Superior temporal gyrus (tissue), 1 donor: ENCODE data around the gene GPR158.

Experiments
- DNase-seq: peaks from one replicate; pipeline ENCODE4 v3.0.0-alpha.2; 2016; ENCODE audit errors: extremely low spot score

GPR158 gene

DNA sequence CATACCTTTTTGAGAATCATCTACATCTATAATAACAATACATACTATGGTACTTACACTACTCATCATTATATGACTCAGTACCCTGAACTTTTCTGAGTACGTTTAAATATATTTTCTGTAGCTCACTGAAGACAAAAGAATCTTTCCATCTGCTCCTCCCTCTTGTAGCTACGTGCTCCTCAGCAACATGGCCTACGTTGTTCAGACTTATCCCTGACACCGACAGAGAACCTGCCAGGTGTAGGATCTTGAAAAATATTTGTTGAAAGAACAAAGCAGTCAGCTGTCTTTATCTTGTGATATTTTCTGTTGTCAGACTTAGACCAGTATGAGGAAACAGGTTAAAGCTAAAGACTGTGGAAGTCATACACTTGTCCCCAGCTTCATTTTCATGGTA is 403.3 kb downstream of the GPR158 start:
- no peak for DNase-seq

DNA sequence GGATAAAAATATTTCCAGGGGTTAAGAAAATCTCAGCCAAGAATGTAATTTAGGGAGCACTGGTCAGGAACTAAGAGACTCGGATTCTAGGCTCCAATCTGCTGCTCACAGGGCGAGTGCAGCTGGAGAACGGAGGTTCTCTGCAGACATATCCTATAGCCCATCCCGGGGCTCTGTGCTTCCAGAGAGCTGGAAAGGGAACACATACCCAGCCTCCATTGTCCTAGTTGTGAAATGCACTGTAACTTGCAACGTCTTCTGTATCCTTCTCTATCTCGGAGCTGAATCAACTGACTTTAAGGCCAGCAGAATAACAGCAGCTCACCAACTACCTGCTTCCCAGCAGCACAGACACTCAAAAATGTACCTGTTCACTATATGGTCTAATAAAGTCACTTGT is 408.2 kb downstream of the GPR158 start:
- DNase-seq, result no peak

DNA sequence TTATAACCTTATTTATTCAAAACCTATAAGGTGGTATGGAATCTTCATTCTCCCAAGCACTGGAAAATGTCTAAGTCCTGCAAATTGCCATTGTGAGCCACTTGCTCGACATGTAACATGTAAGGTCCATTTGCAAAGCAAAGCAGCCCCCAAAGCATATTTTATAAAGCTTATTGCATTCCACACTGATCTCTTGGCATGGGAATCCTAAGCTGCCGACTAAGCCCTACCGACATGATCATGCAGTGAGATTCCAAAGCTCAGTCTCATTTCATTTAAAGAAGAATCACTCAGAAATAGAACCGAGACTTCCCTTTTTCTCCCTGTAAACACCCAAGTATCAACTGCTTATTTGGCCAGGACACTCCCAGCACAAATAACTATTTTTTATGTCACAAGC is 425.9 kb downstream of the GPR158 start:
- DNase-seq, result no peak

DNA sequence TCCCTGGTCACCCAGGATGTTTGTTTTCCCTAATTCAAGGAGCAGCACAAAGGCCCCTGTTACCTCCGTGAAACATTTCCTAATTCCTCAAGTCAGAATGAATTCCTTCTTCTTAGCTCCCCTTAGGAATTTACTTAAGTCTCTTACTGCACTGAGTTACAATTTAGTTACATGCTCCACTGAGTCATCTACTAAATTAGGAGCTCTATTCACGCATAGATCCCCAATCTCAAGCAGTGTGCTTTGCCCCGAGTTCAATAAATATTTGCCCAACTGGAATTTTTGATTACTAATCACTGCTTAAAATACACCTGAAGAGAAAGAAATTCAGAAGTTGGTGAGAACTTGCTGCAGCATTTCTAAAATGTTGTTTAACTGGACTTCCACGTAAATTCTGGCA is 429.8 kb downstream of the GPR158 start:
- DNase-seq, result no peak

DNA sequence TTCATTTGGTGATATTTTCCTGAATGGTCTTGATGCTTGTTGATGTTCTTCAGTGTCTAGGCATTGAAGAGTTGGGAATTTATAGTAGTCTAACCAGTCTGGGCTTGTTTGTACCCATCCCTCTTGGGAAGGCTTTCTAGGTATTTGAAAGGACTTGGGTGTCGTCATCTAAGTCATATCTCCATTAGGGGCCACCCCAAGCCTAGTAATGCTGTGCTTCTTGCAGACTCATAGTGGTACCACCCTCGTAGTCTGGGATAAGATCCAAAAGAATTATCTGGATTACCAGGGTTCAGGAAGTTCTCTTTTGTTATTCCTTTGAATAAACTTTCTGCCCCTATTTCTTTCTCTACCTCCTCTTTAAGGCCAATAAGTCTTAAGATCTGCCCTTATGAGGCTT is 439.9 kb downstream of the GPR158 start:
- no peak for DNase-seq

DNA sequence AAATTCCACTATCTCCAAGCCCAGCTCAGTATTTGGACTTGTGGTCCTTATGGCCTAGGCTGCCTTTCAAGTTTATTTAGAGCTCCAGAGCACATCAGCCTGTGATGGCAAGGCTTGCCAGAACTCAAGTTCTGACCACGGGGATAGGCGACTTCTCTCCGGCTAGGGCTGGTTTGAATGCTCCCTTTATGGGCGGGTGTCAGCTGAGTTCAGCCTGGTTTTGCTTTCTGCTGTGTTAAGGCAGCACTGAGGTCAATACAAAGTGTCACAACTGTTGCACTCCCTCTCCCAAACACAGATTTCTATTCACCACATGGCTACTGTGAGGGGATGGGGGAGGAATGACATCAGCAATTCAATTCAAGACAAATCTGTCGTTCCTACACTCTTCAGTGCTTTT is 441.1 kb downstream of the GPR158 start:
- DNase-seq, result no peak

DNA sequence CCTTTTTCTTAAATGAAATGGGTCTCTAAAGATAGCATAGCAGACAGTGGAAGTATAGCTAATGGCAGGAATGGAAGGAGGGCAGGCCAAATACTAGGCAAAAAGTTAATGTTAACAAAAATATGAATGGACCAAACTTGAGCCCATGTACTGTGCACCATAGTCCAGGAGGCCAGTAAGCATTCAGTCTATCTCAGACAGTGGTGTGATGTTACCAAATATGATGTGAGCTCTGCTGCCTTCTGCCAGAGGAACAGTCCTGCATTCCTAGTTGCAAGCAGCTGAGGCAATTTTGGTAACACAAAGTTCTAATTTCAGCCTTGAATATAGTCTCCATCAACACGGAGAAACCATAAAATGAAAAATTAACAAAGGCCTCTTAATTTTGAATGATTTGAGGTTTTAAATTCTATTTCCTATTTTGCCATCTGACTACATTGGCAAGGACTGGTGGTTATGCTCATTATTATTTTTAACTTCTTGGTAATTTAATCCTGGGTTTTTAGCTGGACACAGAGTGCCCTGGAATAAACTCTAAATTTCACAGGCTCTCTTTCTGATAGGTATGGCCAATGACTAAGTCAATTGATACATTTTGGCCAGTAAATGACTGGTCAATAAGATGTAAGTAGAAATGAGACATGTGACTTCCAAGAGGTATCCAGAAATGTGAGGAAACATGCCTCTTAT is 442.2 kb downstream of the GPR158 start:
- no peak for DNase-seq

DNA sequence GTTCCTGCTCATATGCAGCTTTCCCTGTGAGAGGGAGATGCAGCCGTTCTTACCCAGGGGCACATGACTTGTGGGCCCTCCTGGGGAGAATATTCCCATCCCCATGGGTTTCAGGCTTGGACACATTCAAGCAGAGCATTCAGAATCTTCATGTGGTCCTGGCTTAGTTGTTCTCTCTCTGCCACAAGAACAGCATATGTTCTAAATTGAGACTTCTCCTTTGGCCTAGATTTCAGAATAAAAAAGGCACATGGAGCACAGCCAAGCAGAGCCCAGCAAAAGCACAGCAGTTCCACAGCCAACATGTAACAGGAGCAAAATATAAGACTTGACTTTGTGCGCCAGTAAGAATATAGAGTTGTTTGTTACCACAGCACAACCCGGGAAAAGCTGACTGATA is 452.8 kb downstream of the GPR158 start:
- DNase-seq, result peak; percentile 60

DNA sequence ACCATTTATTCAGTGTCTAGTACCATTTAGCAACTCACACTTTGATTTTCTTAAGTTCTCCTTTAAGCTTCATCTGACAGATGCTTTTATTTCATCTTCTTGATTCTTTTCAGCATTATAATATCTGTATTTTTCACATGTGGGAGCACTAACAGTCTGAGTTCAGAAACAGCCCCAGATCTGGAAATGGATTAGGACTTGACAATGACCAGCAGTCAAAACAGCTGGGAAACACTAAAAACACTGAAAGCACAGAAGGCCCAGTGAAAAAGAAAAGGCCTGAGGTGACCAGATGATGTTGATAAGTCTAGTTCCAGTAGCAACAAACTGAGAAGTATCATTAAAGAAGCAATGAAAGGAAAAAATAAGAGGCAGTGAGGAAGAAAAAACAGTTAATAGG is 454.5 kb downstream of the GPR158 start:
- DNase-seq, result no peak

DNA sequence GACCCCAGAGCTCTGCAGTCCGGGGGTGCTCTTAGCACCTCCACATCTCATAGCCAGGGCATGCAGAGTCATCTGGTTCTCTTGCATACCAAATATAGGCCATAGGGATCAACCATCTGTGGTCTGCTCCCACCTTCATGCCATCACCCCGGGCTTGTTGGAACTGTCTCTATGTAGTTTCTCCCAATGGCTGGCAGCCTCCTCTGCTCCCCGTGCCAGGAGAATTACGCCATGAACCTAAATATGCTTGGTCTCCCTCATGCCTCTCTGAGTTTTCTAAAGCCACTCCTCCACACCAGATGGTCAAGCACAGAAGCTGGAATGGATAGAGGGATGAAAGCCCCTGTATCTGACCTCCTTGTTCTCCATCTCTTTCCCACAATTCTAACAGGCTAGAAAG is 456.7 kb downstream of the GPR158 start:
- no peak for DNase-seq

DNA sequence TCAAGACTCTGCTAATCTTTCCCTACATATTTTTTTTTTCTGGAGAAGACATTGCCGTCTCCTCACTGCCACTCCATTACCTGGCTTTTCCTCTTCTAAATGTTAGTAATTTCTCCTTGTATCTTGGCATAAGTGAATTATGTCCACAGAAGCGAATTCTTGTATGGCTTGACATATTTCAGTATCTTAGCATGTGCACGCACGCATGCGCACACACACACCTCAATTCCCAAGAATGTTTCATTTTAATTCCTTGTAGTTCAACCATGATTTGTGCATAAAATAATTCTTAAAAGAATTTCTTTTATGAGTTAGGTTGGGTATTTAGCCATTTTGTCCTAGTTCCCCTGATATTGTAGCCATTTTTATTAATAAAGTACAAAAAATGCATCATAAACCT is 458.0 kb downstream of the GPR158 start:
- DNase-seq, result no peak

DNA sequence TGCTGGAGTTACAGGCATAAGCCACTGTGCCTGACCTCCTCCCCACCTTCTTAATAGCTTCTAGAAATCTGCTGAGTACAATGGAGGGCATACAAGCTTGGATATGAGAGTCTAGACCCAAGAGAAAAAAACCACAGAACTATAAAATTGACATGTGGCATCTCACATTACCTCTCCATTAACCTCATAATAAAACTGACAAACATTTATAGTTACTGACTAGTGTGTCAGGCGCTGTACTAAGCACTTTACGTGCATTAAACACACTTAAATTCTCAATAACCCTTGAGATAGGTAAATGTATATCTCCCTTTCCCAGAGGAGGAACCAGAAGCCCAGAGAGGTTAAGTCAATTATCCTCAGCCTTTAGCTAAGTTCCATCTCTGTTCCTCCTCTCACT is 458.7 kb downstream of the GPR158 start:
- no peak for DNase-seq

DNA sequence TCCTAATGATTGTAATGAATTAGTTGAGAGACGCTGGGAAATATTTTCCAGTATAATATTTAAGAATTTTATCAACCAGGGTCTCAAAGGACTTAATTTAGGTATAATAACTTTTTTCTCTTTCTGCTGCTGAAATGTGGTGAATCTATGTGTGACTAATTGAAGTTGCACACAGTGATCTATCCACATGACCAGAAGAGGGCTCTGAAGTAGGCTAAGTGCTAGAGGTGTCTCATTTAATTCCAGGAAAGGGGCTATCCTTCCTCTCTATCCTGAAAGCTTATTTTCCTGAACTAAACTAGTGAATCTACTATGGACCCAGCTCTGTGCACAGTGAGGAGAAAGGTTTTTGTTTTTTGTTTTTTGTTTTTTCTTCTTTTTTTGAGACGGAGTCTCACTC is 464.8 kb downstream of the GPR158 start:
- DNase-seq, result no peak

DNA sequence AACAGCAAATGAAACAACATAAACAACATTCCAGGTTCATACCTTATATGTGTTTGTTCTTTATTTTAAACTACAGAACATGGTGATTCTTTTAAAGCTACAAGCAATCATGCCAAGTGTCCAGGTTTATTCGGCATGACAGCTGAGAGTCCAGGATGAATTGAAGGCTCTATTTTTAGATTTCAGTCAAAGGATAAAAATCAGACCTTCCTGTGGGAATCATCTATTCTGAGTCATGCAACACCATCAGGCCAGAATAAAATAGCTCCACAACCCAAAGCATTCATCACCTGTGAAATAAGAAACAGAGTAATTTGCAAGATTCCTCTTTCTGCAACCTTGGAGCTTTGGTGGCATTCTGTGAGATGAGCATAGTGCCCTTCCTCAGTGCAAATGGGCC is 466.8 kb downstream of the GPR158 start:
- DNase-seq, result no peak

DNA sequence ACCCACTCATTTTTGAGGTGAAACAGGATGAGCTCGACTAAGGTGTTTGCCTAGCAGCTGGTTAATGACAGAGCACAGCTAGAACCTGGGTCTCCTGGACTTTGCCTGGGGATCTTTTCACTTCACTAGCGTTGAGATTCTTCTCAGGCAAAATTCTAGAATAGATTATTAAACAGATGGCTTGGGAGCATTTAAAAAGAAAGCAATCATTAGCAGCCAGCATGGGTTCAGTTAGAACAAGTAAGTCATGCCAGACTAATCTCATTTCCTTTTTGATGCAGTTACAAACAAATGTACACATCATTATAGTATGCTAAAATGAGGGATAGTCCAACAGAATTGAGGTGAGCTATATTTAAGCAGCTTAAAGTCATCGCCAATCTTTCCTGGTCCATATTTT is 467.9 kb downstream of the GPR158 start:
- DNase-seq, result no peak

DNA sequence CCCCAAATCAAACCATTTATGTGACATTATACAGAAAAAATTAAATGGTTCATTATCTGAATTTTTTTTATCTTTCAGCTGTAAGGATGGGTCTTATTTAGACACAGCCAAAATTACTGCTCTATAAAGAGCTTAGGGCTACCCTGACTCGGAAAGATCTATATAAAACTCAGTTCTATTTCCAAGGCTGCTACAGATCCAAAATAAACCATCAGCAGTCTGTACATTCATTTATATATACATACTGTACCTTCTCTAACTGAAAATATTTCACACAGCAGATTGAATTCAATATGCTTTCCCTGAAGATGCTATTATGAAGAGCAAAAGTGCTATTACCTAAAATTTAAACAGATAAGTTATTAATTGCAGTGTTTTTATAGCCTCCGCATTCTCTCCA is 471.6 kb downstream of the GPR158 start:
- DNase-seq, result peak; percentile 47

DNA sequence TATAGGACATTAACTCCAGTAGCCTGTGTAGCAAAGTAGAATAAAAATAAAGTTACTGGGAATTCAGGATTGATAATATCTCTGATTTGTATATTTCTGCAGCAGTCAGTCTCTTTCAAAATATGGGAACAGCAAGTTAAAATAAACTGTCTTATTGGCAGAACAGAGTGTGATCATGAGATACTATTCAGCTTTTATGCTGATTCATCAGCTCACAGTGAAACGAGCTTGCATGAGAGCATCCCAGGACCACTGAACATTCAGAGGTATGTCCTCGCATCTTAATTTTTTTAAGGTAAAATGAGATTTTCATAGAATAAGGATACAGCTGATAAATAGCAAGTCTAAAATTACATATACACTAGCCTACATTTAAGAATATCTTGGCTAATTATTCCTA is 476.7 kb downstream of the GPR158 start:
- peak; percentile 49 for DNase-seq
